MCF 10A (cell line): ENCODE measurements around the gene RFC2. TPM values are rescaled to one million over a fixed set of nuclear protein-coding genes. Genes with fewer than 3 reads are reported as not detected.

Experiments used
- BruUV-seq: library from RNA; stranded (reverse); fragments of 400-500 nt; replicated peaks from 2 replicates; lab custom pipeline; 2021; lab: Mats Ljungman, UMichigan
- CTCF ChIA-PET: fragments of 300-600 bp; sonication (Branson Sonifier 250); formaldehyde crosslinking; extraction: SDS; loops from one replicate; lab custom pipeline; 2021; ENCODE audit warnings: antibody characterized with exemption, inconsistent platforms; lab: Yijun Ruan, JAX
- POLR2A ChIA-PET: fragments of 300-600, 350-650 bp; sonication (Branson Sonifier 250); formaldehyde crosslinking; extraction: SDS; loops from one replicate; lab custom pipeline; 2020; ENCODE audit warnings: antibody characterized with exemption, inconsistent platforms; lab: Yijun Ruan, JAX
- DNase-seq: peaks from one replicate; pipeline ENCODE4 v3.0.0-alpha.2; 2018; ENCODE audit not compliant: unreplicated experiment
- H3K27ac Mint-ChIP-seq: one replicate; pipeline ENCODE4 v1.8.0; 2022; ENCODE audit warnings: mild to moderate bottlenecking, low read depth, mixed read lengths; ENCODE audit not compliant: unreplicated experiment
- H3K27me3 Mint-ChIP-seq: one replicate; pipeline ENCODE4 v1.8.0; 2022; ENCODE audit warnings: mixed read lengths; ENCODE audit not compliant: insufficient read depth, unreplicated experiment
- H3K36me3 Mint-ChIP-seq: one replicate; pipeline ENCODE4 v1.8.0; 2022; ENCODE audit warnings: mild to moderate bottlenecking, moderate library complexity, mixed read lengths; ENCODE audit not compliant: insufficient read depth, unreplicated experiment
- H3K4me1 Mint-ChIP-seq: one replicate; pipeline ENCODE4 v1.8.0; 2022; ENCODE audit warnings: mixed read lengths; ENCODE audit not compliant: insufficient read depth, unreplicated experiment
- H3K4me3 Mint-ChIP-seq: one replicate; pipeline ENCODE4 v1.8.0; 2022; ENCODE audit warnings: mild to moderate bottlenecking, moderate library complexity, mixed read lengths; ENCODE audit not compliant: unreplicated experiment
- H3K9me3 Mint-ChIP-seq: one replicate; pipeline ENCODE4 v1.8.0; 2022; ENCODE audit warnings: mixed read lengths; ENCODE audit not compliant: unreplicated experiment
- intact Hi-C: fragments of 100-400 bp; cut with micrococcal nuclease; formaldehyde crosslinking; loops from 2 replicates; pipeline ENCODE4 v1.14.1; 2022
- total RNA-seq: library from RNA; stranded (reverse); gene quantifications from 2 replicates; pipeline ENCODE4 v1.2.3, GENCODE V29; 2022
- TF ChIP-seq, protein P1 (sequence below): fragments of 200-600 bp; IDR thresholded peaks from one replicate; pipeline ENCODE4 v1.8.0; 2022; ENCODE audit warnings: antibody characterized with exemption, mild to moderate bottlenecking; ENCODE audit not compliant: unreplicated experiment

Gene RFC2
- total RNA-seq, 1 experiment from 2014 or later, result 35.0 TPM

GRCh38 chr7:74292757-74293576 is 38.8 kb upstream of the RFC2 start:
- no peaks in the 10 kb centered on the region for H3K27me3 Mint-ChIP-seq
- DNase-seq, result no peak
- peaks cover 13% of the 10 kb centered on the region for H3K36me3 Mint-ChIP-seq
- BruUV-seq, result no TSS peak
- H3K4me1 Mint-ChIP-seq, result peaks cover 15% of the 10 kb centered on the region
- intact Hi-C loops, result no loop called here
- no peak overlapping the region for H3K4me3 Mint-ChIP-seq
- no peak overlapping the region for H3K27ac Mint-ChIP-seq
- no peaks in the 10 kb centered on the region for H3K9me3 Mint-ChIP-seq
- POLR2A ChIA-PET, result interaction anchor here (0.6 to 1.0 kb wide), 4 partner anchors 10 to 40 kb away, joined by 3 read pairs; no protein-coding TSS in a partner anchor
- CTCF ChIA-PET, result interaction anchor here (0.9 to 1.3 kb wide), 3 partner anchors 87 to 106 kb away, joined by 3 to 5 read pairs (median 4); no protein-coding TSS in a partner anchor
- TF ChIP-seq, protein P1, sequence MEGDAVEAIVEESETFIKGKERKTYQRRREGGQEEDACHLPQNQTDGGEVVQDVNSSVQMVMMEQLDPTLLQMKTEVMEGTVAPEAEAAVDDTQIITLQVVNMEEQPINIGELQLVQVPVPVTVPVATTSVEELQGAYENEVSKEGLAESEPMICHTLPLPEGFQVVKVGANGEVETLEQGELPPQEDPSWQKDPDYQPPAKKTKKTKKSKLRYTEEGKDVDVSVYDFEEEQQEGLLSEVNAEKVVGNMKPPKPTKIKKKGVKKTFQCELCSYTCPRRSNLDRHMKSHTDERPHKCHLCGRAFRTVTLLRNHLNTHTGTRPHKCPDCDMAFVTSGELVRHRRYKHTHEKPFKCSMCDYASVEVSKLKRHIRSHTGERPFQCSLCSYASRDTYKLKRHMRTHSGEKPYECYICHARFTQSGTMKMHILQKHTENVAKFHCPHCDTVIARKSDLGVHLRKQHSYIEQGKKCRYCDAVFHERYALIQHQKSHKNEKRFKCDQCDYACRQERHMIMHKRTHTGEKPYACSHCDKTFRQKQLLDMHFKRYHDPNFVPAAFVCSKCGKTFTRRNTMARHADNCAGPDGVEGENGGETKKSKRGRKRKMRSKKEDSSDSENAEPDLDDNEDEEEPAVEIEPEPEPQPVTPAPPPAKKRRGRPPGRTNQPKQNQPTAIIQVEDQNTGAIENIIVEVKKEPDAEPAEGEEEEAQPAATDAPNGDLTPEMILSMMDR, result no peak

GRCh38 chr7:74291535-74291934 is 37.3 kb upstream of the RFC2 start:
- Mint-ChIP-seq H3K9me3 (no peaks in the 10 kb centered on the region), H3K36me3 (peaks cover 13% of the 10 kb centered on the region), H3K4me3 (no peak overlapping the region), H3K27ac (no peak overlapping the region), H3K27me3 (no peaks in the 10 kb centered on the region), H3K4me1 (peaks cover 15% of the 10 kb centered on the region)
- TF ChIP-seq, protein P1, result no peak
- ChIA-PET POLR2A (interaction anchor here (0.5 kb wide), 1 partner anchor 29 kb away, joined by 3 read pairs; no protein-coding TSS in a partner anchor), CTCF (interaction anchor here (0.6 to 1.4 kb wide), 3 partner anchors 23 to 103 kb away, joined by 4 to 7 read pairs (median 4); no protein-coding TSS in a partner anchor)
- intact Hi-C loops, result no loop called here
- DNase-seq, result no peak
- BruUV-seq, result no TSS peak

DNA sequence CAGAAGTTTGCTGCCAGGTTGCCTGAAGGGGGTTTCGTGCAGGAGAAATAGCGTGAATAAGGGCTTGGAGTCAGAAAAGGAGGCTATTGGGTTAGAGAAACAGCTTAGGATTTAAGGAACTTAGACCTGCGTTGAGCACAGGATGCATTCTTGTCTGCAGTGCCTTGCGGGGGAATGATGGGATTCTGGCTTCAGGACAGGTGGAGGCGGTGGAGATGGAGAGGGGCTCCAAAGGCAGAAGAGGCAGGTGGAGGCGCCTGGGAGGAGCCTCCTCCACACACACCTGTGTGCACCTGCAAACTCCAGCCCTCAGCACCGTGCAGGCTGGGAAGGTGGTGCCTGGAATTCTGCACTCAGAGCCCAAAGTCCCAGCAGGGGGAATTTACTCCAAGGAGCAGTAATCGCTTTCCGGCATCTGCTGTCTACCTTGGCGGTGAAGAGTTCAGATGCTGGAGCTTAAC is 36.8 kb upstream of the RFC2 start:
- CTCF ChIA-PET, result interaction anchor here (0.6 to 5.1 kb wide), 5 partner anchors 20 to 699 kb away, joined by 3 to 27 read pairs (median 4); no protein-coding TSS in a partner anchor

More for the DNA sequence above, 36.8 kb upstream of the RFC2 start:
- no peak overlapping the region for H3K27ac Mint-ChIP-seq
- no TSS peak for BruUV-seq
- H3K27me3 Mint-ChIP-seq, result no peaks in the 10 kb centered on the region
- no peak for DNase-seq
- H3K4me3 Mint-ChIP-seq, result peak overlapping the region; percentile 70
- H3K4me1 Mint-ChIP-seq, result peaks cover 15% of the 10 kb centered on the region
- POLR2A ChIA-PET, result interaction anchor here (0.5 to 3.0 kb wide), 5 partner anchors 21 to 539 kb away, joined by 3 to 11 read pairs (median 3); no protein-coding TSS in a partner anchor
- H3K36me3 Mint-ChIP-seq, result peaks cover 13% of the 10 kb centered on the region
- intact Hi-C loops, result no loop called here
- TF ChIP-seq, protein P1, result no peak
- no peaks in the 10 kb centered on the region for H3K9me3 Mint-ChIP-seq
